Epithelial cell of proximal tubule (primary cell): ENCODE data around the gene HSPA13. TPM values are rescaled to one million over a fixed set of nuclear protein-coding genes. Genes with fewer than 3 reads are reported as not detected.

Experiments
- total RNA-seq: library from RNA; depleted of rRNA; stranded (reverse); fragments of >200 nt; gene quantifications from 2 replicates; pipeline ENCODE4 v1.2.3, GENCODE V29; 2015

HSPA13 gene
- total RNA-seq, 1 donor from 2014 or later = 19.5 TPM

Other genes with a start within 250 kb of the HSPA13 start
- gene LIPI, start 172.2 kb downstream of the HSPA13 start, total RNA-seq = not detected in 2 replicates
- 0.23 and 1.0 TPM in 2 replicates for gene RBM11, start 167.0 kb downstream of the HSPA13 start, total RNA-seq
- gene SAMSN1, start 163.2 kb upstream of the HSPA13 start, total RNA-seq = 0.07 TPM in 1 of 2 replicates, not detected in the other